Endometrial microvascular endothelial cells (primary cell): ENCODE data around the gene SLC2A9. TPM values are rescaled to one million over a fixed set of nuclear protein-coding genes. Genes with fewer than 3 reads are reported as not detected.
"Not testable (repeated sequence)": the region's sequence is repeated elsewhere in the genome, so short reads cannot be mapped to it uniquely, and the experiment has no call there.

ENCODE experiments used
- in situ Hi-C: cut with HindIII; loops from 2 replicates; pipeline ENCODE4 v1.10.0; 2017; ENCODE audit warnings: low sequenced_read_pairs, low pct_unique_long_range_greater_than_20kb; ENCODE audit errors: inconsistent ontology term
- total RNA-seq: library from RNA; depleted of rRNA; stranded (reverse); fragments of >200 nt; gene quantifications from one replicate; pipeline ENCODE4 v1.2.3, GENCODE V29; 2015; ENCODE audit errors: inconsistent ontology term

SLC2A9 gene
- total RNA-seq, 1 donor from 2014 or later = 0.65 TPM

DNA sequence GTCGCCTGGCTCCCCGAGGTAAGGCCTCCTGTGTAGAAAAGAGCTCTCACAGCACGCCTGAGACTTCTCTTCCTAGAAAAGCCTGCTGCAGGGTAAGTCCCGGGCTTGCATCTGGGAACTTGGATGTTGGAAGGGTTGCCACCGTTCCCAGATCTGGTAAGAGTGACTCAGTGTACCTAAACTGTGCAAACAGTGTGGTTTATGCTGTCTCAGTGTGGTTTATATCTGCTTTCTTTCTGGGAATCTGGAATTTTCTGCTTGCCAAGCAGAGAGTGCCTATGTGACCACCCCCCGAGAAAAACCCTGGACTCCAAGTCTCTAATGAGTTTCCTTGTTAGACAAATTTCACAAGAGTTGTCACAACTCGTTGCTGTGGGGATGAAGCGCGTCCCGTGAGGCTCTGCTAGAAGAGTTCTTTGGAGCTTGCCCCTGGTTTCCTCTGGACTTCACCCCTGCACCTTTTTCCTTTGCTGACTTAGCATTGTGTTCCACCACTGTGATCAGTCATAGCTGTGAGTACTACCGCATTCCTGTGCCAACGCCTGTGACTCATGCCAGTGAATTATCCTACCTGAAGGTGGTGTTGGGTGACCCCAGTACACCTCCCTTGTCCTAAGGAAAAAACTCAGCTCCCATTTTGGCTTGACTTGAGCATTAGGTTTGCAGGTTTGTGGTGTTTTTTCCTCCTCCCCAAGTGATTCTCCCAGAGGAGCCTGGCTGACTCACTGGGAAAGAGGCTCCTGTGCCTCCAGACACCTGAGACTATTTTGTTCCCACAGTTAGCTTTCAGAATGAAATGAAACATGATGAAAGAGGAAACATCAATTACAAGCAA, 14.5 kb downstream of the SLC2A9 start:
- in situ Hi-C loops = no loop called here

DNA sequence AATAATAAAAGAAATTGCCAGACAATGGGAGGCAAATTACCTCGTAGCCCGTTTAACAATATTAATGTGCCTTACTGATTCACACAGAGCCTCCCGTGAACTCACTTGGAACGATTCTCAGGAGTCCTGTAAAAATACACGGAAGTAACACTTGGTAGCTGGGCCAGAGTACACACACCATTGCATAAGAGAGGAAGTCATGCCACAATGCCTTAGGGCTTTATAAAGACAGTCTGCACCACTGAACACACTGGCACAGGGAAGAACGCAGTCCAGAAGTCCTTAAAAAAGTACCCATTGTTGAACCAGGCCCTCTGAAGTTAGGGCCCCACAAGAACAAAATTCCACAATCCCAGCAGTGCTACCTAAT, 15.1 kb downstream of the SLC2A9 start:
- in situ Hi-C loops = no loop called here

DNA sequence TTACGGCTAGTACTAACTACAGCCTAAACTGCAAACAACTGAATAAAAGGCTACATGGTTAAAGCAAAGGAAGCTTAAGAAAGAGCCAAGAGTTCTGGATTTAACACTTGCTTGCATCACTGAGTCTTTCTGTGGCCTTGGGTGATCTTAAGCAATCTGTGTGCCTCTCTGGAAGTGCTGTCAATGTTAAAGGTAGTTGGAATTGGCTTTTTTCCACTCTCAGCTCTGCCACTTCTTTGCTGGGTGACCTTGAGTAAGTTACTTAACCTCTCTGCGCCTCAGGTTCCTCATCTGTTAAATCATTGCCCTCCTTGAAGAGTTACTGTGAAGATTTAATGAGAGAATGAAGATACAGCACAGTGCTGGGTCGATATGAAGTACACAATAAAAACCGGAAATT, 15.7 kb downstream of the SLC2A9 start:
- in situ Hi-C loops = no loop called here

- in situ Hi-C loops = no loop called here
Measured at GRCh38 chr4:10003666-10004065, 17.6 kb downstream of the SLC2A9 start.

DNA sequence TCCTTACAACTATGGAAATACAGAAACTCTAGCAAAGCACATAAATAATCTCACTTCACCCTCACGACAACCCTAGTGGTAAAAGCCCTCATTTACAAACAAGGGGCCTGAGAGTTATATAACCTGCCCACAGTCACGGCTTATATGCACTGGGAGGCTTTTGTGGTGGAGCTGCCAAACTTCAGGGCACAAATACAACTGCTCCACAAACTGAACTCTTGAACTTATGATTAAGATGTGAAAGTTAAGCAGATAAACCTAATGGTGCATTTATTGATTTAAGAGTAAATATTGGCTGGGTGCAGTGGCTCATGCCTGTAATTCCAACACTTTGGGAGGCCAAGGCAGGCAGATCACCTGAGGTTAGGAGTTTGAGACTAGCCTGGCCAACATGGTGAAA, 19.0 kb downstream of the SLC2A9 start:
- in situ Hi-C loops = no loop called here

DNA sequence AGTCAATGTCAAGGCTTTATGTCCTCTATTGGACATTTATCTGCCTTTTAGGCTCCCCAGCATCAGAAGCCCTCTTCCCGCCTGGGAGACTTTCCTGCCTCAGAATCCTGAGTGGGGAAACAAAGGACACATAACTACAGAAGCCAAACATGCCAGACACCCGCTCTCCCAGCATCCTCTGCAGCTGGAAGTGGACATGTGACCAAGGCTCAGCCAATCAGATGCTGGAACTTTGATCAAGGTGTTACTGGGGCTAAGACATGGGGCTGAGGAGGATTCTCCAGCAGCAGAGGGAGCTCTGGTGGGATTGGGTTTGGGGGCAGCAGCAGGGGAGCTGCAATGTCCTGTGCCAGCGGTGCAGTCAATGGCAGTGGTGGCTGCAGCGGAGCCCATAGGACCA, 19.5 kb downstream of the SLC2A9 start:
- in situ Hi-C loops = no loop called here

DNA sequence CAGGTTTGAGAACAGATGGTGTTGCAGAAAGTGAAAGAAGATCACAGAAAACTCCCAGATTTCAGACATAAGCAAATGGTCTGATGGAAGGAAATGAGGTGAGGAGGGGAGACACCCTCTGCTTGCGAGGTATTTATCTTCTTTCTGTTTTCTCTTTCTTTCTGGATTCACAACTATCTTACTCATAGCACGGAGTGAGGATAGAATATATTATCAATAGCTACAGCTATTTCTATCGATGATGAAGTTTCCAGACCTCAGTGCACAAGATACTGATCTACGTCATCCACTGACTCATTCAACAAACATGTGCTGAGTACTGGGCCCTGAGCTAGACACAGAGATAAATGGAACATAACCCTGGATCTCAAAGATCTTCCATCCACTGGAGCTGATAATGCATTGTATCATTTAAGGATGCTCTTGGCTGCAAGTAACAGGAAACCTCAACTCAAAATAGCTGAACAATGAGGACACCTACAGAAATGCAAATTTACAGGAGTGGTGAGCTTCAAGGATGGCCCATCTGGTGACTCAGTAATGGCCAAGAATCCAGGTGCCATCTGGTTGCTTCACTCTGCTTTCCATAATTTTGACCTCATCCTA, 21.2 kb downstream of the SLC2A9 start:
- in situ Hi-C loops = no loop called here

- in situ Hi-C loops = no loop called here
Measured at GRCh38 chr4:9997886-9998285, 23.4 kb downstream of the SLC2A9 start.

- in situ Hi-C loops = no loop called here
Measured at GRCh38 chr4:9996319-9997110, 24.8 kb downstream of the SLC2A9 start.

DNA sequence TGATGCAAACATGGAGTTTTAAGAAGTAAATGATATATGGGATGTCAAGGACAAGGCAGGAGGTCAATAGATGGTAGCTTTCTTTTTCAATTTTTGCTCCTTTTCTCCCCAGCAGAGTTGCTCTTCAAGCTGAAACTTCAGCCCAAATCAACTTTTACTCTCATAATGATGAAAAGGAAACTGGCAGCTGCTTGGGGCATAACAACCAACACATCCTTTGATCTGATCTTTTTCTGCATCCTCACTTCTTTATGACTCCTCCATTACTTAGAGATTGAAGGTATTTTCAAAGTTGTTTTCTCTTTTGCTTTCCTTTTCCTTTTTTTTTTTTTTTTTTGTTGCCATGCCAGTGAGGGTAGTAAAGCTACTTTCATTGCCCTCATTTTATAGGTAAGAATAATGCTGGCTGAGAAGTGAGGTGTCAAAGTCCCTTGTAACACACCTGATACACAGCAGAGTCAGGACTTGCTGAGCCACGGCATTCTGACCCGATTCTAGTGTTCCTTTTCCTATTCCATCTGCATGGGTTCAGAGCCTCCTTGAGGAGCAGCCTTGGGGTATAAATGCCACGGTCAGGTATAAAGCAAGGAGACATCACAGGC, 26.9 kb downstream of the SLC2A9 start:
- in situ Hi-C loops = no loop called here

DNA sequence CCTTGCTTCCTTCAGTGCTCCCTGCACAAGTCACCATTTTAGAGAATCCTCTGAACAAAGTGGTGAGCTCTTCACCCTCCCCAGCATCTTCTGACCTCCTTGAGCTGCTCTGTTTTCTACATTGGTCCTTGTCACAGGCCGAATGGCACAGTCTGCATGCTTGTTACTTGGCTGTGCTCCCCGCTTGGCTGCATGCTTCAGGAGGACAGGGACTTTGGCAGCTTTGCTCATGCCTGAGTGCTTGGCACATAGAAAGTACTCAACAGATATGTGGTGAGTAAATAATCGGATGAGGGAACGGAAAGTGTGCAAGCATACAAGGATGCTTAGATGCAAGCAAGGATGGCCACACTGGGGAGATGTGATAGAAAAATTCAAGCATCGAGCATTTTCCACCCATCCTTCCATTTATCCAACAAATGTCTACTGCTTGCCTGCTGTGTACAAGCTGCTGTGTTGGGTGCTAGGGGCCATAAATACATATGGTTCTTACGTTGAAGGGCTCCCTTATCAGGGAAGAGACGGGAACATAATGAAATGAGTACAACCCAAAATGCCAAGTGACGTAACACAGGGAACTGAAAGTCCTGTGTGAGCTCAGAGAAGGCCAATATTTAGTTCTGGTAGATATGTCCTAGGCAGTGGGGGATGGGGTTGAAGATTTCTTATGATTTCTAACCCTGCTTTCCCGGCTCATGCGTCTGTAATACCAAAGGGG, 31.2 kb downstream of the SLC2A9 start:
- in situ Hi-C loops = no loop called here

GRCh38 chr4:9988933-9989332, 32.4 kb downstream of the SLC2A9 start:
- in situ Hi-C loops = no loop called here

DNA sequence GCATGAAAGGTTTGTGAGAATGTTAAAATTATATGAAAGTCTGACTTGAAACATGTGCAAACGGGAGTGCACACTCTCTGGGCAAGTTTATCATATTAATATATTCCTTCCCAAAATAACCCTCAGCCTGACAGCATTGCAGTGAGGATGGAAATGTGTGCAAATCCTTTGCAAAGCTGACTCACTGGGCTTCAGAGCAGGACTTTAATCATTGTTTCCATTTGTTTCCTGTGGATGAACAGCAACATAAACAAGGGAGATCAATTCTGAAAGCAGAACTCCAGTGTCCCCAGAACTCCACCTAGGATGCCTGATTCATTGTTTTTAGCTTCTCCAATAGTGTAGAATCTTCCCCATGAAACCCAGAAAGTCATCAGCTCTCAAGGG, 32.9 kb downstream of the SLC2A9 start:
- in situ Hi-C loops = no loop called here

GRCh38 chr4:9987749-9988362, 33.4 kb downstream of the SLC2A9 start:
- in situ Hi-C loops = no loop called here

DNA sequence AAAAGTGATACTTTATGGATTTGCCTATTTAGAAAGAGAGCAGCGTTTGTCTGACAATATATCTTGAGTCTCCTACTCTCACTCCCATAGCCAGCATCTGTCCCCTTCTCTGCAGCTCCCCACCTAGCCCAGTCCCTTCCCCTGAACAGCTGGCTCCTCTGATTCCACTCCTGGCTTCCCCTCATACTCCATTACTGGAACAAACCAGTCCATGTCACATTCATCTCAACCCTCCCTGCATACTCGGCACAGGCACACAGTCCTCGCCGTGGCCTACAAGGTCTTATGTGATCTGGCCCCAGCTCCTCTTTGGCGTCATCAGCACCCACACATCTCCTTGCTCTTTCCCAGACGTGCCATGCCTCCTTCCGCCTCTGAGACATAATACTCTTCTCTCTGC, 36.7 kb downstream of the SLC2A9 start:
- in situ Hi-C loops = no loop called here

DNA sequence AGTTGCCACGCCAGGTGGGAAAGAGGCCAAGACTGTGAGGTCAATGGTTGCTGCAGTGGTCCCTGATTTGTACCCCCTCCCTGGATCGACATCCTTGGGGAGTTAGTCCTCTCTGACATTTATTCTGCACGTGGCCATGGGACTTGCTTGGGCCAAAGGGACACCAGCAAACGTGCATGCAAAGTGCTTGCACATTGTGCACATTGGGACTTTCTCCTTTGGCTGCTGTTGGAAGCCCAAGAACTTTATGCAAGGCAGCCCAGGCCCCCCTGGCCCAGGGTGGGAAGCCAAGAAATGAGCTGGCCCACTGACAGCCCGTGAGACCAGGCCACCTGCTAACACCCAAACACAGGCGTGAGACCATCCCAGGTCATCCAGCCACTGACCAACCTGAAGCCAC, 38.1 kb downstream of the SLC2A9 start:
- in situ Hi-C loops = no loop called here

DNA sequence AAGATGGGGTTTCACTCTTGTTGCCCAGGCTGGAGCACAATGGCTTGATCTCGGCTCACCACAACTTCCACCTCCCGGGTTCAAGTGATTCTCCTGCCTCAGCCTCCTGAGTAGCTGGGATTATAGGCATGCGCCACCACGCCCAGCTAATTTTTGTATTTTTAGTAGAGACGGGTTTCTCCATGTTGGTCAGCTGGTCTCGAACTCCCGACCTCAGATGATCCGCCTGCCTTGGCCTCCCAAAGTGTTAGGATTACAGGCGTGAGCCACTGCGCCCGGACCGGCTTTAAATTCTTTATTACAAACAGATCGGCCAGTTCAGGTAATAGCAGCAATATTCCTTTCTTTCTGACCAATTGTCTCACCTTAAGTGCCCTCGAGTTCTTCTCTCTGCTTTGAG, 39.4 kb downstream of the SLC2A9 start:
- in situ Hi-C loops = not testable (repeated sequence)

GRCh38 chr4:9980898-9981297, 40.4 kb downstream of the SLC2A9 start:
- in situ Hi-C loops = no loop called here
